ENCODE measurements around the gene SYT17. TPM values are rescaled to one million over a fixed set of nuclear protein-coding genes. Genes with fewer than 3 reads are reported as not detected.

Gene SYT17
- total and polyA plus RNA-seq, 10 of the 15 experiments (the other 5 are each of a cell fraction or from before 2014, with no cell fraction given): 3.7 to 12.3 (median 5.0) TPM

GRCh38 chr16:19294156-19294649 is 126.2 kb downstream of the SYT17 start (continued):
- TF ChIP-seq ZNF687 (IDR thresholded peaks at IDR 0.05) (no peak), FOXK2 (IDR thresholded peaks at IDR 0.05) (no peak), YY1 (IDR thresholded peaks at IDR 0.05; ENCODE audit: low read depth, low read length) (peak; percentile 42; the same call in 1 of the 2 replicates), IKZF2 (IDR thresholded peaks at IDR 0.05) (peak; percentile 89 to 91), CBX5 (IDR thresholded peaks at IDR 0.05; ENCODE audit: low read depth) (no peak), NR2F1 (conservative IDR thresholded peaks at IDR 0.05) (peak; percentile 22; the same call in 1 of the 2 replicates), FOXM1 (IDR thresholded peaks at IDR 0.05; ENCODE audit: low read depth, low read length) (peak; percentile 48; the same call in 1 of the 2 replicates), BHLHE40 (IDR thresholded peaks at IDR 0.05; ENCODE audit: borderline replicate concordance in 1 of 2, low read depth in 2 of 2, low read length in 1 of 2) (no peak; a peak in 1 of 4 replicates), HCFC1 (IDR thresholded peaks at IDR 0.05; ENCODE audit: low read length) (no peak), STAT1 (conservative IDR thresholded peaks at IDR 0.05) (no peak), SKIL (IDR thresholded peaks at IDR 0.05; ENCODE audit: low read depth, poor library complexity, severe bottlenecking) (peak; percentile 96), EGR1 (IDR thresholded peaks at IDR 0.05; ENCODE audit: borderline replicate concordance in 1 of 2, low read depth in 2 of 2, low read length in 2 of 2) (peak in 1 of 2 experiments; percentile 49; a peak in 1 of 3 replicates), EED (IDR thresholded peaks at IDR 0.05; ENCODE audit: low read depth) (peak; percentile 89), POU2F2 (IDR thresholded peaks at IDR 0.05; ENCODE audit: borderline replicate concordance, low read depth, low read length) (0 out of 3 replicates have a peak, but pooled peaks have one; percentile 50), MTA2 (IDR thresholded peaks at IDR 0.05; ENCODE audit: low read depth) (peak; percentile 56; the same call in 1 of the 2 replicates), ETV6 (conservative IDR thresholded peaks at IDR 0.05 in 1 of 2, IDR thresholded peaks at IDR 0.05 in 1 of 2; ENCODE audit: borderline replicate concordance in 1 of 2, low read depth in 1 of 2) (peak in 1 of 2 experiments; percentile 86; a peak in 2 of 4 replicates), HDAC2 (IDR thresholded peaks at IDR 0.05) (no peak), PAX5 (IDR thresholded peaks at IDR 0.05; ENCODE audit: borderline replicate concordance, low read depth, low read length) (peak; percentile 56; the same call in 1 of the 2 replicates), POLR2AphosphoS2 (IDR thresholded peaks at IDR 0.05; ENCODE audit: low read depth, low read length) (no peak), ZBED1 (IDR thresholded peaks at IDR 0.05; ENCODE audit: borderline replicate concordance) (no peak; the same call in 1 of the 2 replicates), GABPA (IDR thresholded peaks at IDR 0.05; ENCODE audit: low read depth) (0 out of 2 replicates have a peak, but pooled peaks have one; percentile 29)
- TF ChIP-seq, protein P1, sequence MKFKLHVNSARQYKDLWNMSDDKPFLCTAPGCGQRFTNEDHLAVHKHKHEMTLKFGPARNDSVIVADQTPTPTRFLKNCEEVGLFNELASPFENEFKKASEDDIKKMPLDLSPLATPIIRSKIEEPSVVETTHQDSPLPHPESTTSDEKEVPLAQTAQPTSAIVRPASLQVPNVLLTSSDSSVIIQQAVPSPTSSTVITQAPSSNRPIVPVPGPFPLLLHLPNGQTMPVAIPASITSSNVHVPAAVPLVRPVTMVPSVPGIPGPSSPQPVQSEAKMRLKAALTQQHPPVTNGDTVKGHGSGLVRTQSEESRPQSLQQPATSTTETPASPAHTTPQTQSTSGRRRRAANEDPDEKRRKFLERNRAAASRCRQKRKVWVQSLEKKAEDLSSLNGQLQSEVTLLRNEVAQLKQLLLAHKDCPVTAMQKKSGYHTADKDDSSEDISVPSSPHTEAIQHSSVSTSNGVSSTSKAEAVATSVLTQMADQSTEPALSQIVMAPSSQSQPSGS (IDR thresholded peaks at IDR 0.05; ENCODE audit: low read length): peak; percentile 72
- TF ChIP-seq, protein P2, sequence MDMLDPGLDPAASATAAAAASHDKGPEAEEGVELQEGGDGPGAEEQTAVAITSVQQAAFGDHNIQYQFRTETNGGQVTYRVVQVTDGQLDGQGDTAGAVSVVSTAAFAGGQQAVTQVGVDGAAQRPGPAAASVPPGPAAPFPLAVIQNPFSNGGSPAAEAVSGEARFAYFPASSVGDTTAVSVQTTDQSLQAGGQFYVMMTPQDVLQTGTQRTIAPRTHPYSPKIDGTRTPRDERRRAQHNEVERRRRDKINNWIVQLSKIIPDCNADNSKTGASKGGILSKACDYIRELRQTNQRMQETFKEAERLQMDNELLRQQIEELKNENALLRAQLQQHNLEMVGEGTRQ (IDR thresholded peaks at IDR 0.05; ENCODE audit: borderline replicate concordance, low read depth, low read length): peak; percentile 29; the same call in 1 of the 2 replicates

Measured in GM12878 (cell line).